Measurements from ENCODE around the gene SS18L1. TPM values are rescaled to one million over a fixed set of nuclear protein-coding genes. Genes with fewer than 3 reads are reported as not detected.

The SS18L1 gene
- total RNA-seq, 1 experiment from 2014 or later = 34.1 TPM

GRCh38 chr20:62117658-62118057, 25.9 kb upstream of the SS18L1 start:
- ATAC-seq (no peak), DNase-seq (ENCODE audit: low spot score) (no peak)
- TF ChIP-seq, protein P1, sequence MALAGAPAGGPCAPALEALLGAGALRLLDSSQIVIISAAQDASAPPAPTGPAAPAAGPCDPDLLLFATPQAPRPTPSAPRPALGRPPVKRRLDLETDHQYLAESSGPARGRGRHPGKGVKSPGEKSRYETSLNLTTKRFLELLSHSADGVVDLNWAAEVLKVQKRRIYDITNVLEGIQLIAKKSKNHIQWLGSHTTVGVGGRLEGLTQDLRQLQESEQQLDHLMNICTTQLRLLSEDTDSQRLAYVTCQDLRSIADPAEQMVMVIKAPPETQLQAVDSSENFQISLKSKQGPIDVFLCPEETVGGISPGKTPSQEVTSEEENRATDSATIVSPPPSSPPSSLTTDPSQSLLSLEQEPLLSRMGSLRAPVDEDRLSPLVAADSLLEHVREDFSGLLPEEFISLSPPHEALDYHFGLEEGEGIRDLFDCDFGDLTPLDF (CRISPR knock-in tag; IDR thresholded peaks at IDR 0.05) = no peak
- TF ChIP-seq MXD4 (CRISPR knock-in tag; IDR thresholded peaks at IDR 0.05; ENCODE audit: borderline replicate concordance) = no peak
- no peak for TF ChIP-seq IRF2 (CRISPR knock-in tag; IDR thresholded peaks at IDR 0.05; ENCODE audit: borderline replicate concordance, low read depth)
- TF ChIP-seq PREB (CRISPR knock-in tag; IDR thresholded peaks at IDR 0.05; ENCODE audit: borderline replicate concordance) = no peak
- no peak for TF ChIP-seq GTF2I (CRISPR knock-in tag; conservative IDR thresholded peaks at IDR 0.05)
- Mint-ChIP-seq H3K27me3 (ENCODE audit: low read depth) (no peaks in the 10 kb centered on the region; the same call in 1 of the 2 replicates), H3K4me1 (peaks cover 25% of the 10 kb centered on the region), H3K27ac (no peak overlapping the region), H3K4me3 (no peak overlapping the region), H3K36me3 (no peaks in the 10 kb centered on the region), H3K9me3 (no peaks in the 10 kb centered on the region)
- CTCF ChIA-PET = interaction anchor here (1.1 kb wide), 1 partner anchor 106 kb away, joined by 3 read pairs; no protein-coding TSS in a partner anchor
- POLR2A ChIA-PET = interaction anchor here (0.6 to 0.7 kb wide), 2 partner anchors 15 to 403 kb away, joined by 3 to 4 read pairs; no protein-coding TSS in a partner anchor

DNA sequence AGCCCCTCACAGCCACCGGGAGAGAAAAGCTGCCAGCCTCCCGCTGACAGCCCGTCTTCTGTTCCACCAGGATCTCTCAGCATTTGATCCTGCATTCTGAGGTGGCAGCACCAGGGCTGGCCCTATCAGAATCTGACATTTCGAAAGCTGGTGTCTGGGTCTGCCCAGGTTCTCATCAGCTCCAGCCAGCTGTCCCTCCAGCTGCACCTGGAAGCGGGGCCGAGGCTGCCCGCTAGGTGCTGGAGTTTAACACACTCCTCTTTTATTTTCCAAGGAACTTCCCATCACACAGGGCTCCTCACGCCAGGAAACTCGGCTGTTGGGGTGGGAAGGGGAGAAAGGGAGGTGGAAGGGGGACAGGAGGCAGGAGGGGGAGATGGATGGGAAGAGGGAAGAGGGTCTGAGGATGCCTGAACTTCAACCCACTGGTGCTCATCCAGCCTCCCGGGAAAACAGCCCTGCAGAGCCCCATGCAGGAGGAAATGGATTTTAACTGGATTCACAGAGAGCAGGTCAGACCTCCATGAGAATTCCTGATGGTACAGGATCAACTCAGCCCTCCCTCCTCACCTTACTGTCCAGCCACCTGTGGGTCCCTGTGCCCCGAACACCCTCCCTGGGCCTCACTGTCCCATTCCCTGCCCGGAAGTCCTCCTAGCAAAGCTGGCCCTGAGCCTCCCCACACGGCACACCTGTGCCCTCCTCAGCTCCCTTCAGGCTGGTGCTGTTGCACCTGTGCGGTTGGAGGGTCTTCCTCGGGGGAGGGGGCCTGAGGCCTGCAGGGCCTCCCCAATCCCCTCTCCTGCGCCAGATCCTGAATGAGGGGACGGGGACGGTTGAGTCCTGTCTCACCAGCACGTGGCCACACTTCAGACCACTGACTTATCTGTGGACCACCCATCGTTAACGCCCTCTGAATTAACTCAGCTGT, 25.2 kb upstream of the SS18L1 start:
- Mint-ChIP-seq H3K36me3 (no peaks in the 10 kb centered on the region; the same call in 1 of the 2 replicates), H3K4me1 (peaks cover 26% of the 10 kb centered on the region), H3K27ac (no peak overlapping the region), H3K27me3 (ENCODE audit: low read depth) (no peaks in the 10 kb centered on the region), H3K9me3 (no peaks in the 10 kb centered on the region), H3K4me3 (no peak overlapping the region)
- ATAC-seq (no peak), DNase-seq (ENCODE audit: low spot score) (no peak)
- ChIA-PET POLR2A (interaction anchor here (0.6 to 0.7 kb wide), 2 partner anchors 15 to 402 kb away, joined by 3 to 4 read pairs; no protein-coding TSS in a partner anchor), CTCF (interaction anchor here (1.1 kb wide), 1 partner anchor 107 kb away, joined by 3 read pairs; no protein-coding TSS in a partner anchor)
- TF ChIP-seq PREB (CRISPR knock-in tag; IDR thresholded peaks at IDR 0.05; ENCODE audit: borderline replicate concordance) = no peak
- TF ChIP-seq, protein P2, sequence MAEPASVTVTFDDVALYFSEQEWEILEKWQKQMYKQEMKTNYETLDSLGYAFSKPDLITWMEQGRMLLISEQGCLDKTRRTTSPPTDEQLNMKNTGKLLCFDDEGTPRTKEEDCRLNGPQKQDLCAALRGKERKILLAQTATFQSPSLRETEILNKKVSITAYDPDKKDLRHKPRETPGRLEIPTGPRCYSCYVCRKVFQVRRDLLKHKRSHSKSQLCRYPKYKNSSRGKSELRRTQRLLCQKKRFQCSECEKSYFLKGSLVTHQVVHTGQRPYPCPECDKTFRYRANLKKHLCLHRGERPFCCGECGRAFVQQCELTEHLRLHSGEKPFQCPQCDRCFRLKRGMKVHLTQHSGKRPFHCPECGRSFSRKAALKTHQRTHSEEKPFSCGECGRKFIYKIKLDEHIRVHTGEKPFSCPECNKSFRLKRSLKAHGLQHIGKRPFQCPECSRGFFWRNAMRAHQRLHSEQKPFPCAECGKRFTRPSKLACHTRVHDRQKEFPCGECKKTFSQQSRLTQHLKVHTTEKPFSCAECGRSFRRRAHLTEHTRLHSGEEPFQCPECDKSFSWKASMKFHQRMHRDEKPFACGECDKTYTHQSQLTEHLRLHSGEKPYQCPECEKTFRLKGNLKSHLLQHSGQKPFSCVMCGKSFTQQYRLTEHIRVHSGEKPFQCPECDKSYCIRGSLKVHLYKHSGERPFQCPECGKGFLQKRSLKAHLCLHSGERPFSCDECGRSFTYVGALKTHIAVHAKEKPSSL (CRISPR knock-in tag; conservative IDR thresholded peaks at IDR 0.05) = no peak
- no peak for TF ChIP-seq NR3C1 (CRISPR knock-in tag; conservative IDR thresholded peaks at IDR 0.05; ENCODE audit: low read depth)
- TF ChIP-seq FOXK1 (CRISPR knock-in tag; IDR thresholded peaks at IDR 0.05) = no peak
- no peak for TF ChIP-seq AFF4 (CRISPR knock-in tag; IDR thresholded peaks at IDR 0.05; ENCODE audit: borderline replicate concordance)
- no peak for TF ChIP-seq ATF1 (CRISPR knock-in tag; IDR thresholded peaks at IDR 0.05)
- no peak for TF ChIP-seq MXD4 (CRISPR knock-in tag; IDR thresholded peaks at IDR 0.05; ENCODE audit: borderline replicate concordance)
- no peak for TF ChIP-seq GABPB1 (CRISPR knock-in tag; IDR thresholded peaks at IDR 0.05)
- no peak for TF ChIP-seq ATF2 (CRISPR knock-in tag; IDR thresholded peaks at IDR 0.05; ENCODE audit: borderline replicate concordance, low read depth)
- TF ChIP-seq PRRX2 (CRISPR knock-in tag; IDR thresholded peaks at IDR 0.05) = no peak
- no peak for TF ChIP-seq E2F4 (CRISPR knock-in tag; IDR thresholded peaks at IDR 0.05; ENCODE audit: borderline replicate concordance, low read depth)

Data from WTC11 (cell line).